ENCODE results near the gene CDH4. TPM values are rescaled to one million over a fixed set of nuclear protein-coding genes. Genes with fewer than 3 reads are reported as not detected.

The CDH4 gene
- total RNA-seq, 1 donor from 2014 or later = 3.2 TPM

- H3K27me3 Mint-ChIP-seq (ENCODE audit: low read depth, unreplicated experiment) = peaks cover 24% of the 10 kb centered on the region
- no peak overlapping the region for H3K4me2 ChIP-seq (ENCODE audit: low read length)
Observed at GRCh38 chr20:61951695-61952533, 699.9 kb downstream of the CDH4 start.

GRCh38 chr20:61953037-61954021 lies 701.3 kb downstream of the CDH4 start:
- no peaks in the 10 kb centered on the region for H3K9me3 ChIP-seq (ENCODE audit: insufficient read depth, low read depth, low read length)
- Mint-ChIP-seq H3K9me3 (ENCODE audit: unreplicated experiment) (no peaks in the 10 kb centered on the region), H3K36me3 (ENCODE audit: low read depth, unreplicated experiment) (no peaks in the 10 kb centered on the region), H3K4me1 (ENCODE audit: low read depth, unreplicated experiment) (peaks cover 11% of the 10 kb centered on the region), H3K4me3 (ENCODE audit: unreplicated experiment) (no peak overlapping the region), H3K27ac (ENCODE audit: unreplicated experiment) (no peak overlapping the region), H3K27me3 (ENCODE audit: low read depth, unreplicated experiment) (peaks cover 24% of the 10 kb centered on the region)
- no peaks in the 10 kb centered on the region for H3K36me3 ChIP-seq (ENCODE audit: insufficient read depth, low read length)
- FAIRE-seq (no peak), DNase-seq (ENCODE audit: low read depth) (no peak)
- H3K4me1 ChIP-seq (ENCODE audit: insufficient read depth, low read length) = peaks cover 3% of the 10 kb centered on the region
- no peaks in the 10 kb centered on the region for H3K79me2 ChIP-seq (ENCODE audit: insufficient read depth, low read length)
- TF ChIP-seq EZH2 (IDR thresholded peaks at IDR 0.05; ENCODE audit: insufficient read depth, low read length) = no peak
- no peak for TF ChIP-seq CTCF (IDR thresholded peaks at IDR 0.05; ENCODE audit: insufficient read depth, low read depth, low read length)
- no peak overlapping the region for H3K4me2 ChIP-seq (ENCODE audit: low read length)
- no peak overlapping the region for H3K4me3 ChIP-seq (ENCODE audit: insufficient read depth, low read depth, low read length)
- no peak overlapping the region for H3K9ac ChIP-seq (ENCODE audit: low read length)
- no peak overlapping the region for H2AFZ ChIP-seq (ENCODE audit: low read depth, low read length)
- no peak overlapping the region for H3K27ac ChIP-seq (ENCODE audit: low read depth, low read length)
- peaks cover 17% of the 10 kb centered on the region for H3K27me3 ChIP-seq (ENCODE audit: insufficient read depth, low read length)
- H4K20me1 ChIP-seq (ENCODE audit: insufficient read depth, low read length) = no peaks in the 10 kb centered on the region

More at GRCh38 chr20:61951695-61952533, 699.9 kb downstream of the CDH4 start:
- H4K20me1 ChIP-seq (ENCODE audit: insufficient read depth, low read length) = no peaks in the 10 kb centered on the region
- Mint-ChIP-seq H3K27ac (ENCODE audit: unreplicated experiment) (no peak overlapping the region), H3K4me1 (ENCODE audit: low read depth, unreplicated experiment) (peaks cover 9% of the 10 kb centered on the region), H3K9me3 (ENCODE audit: unreplicated experiment) (no peaks in the 10 kb centered on the region), H3K36me3 (ENCODE audit: low read depth, unreplicated experiment) (no peaks in the 10 kb centered on the region), H3K4me3 (ENCODE audit: unreplicated experiment) (no peak overlapping the region)
- no peak overlapping the region for H2AFZ ChIP-seq (ENCODE audit: low read depth, low read length)
- no peaks in the 10 kb centered on the region for H3K79me2 ChIP-seq (ENCODE audit: insufficient read depth, low read length)
- H3K36me3 ChIP-seq (ENCODE audit: insufficient read depth, low read length) = no peaks in the 10 kb centered on the region
- H3K4me3 ChIP-seq (ENCODE audit: insufficient read depth, low read depth, low read length) = no peak overlapping the region
- DNase-seq (ENCODE audit: low read depth) (peak; percentile 15), FAIRE-seq (no peak)
- peaks cover 17% of the 10 kb centered on the region for H3K27me3 ChIP-seq (ENCODE audit: insufficient read depth, low read length)
- peaks cover 3% of the 10 kb centered on the region for H3K4me1 ChIP-seq (ENCODE audit: insufficient read depth, low read length)
- no peak for TF ChIP-seq EZH2 (IDR thresholded peaks at IDR 0.05; ENCODE audit: insufficient read depth, low read length)
- no peak for TF ChIP-seq CTCF (IDR thresholded peaks at IDR 0.05; ENCODE audit: insufficient read depth, low read depth, low read length)
- H3K9me3 ChIP-seq (ENCODE audit: insufficient read depth, low read depth, low read length) = no peaks in the 10 kb centered on the region
- H3K27ac ChIP-seq (ENCODE audit: low read depth, low read length) = no peak overlapping the region
- H3K9ac ChIP-seq (ENCODE audit: low read length) = no peak overlapping the region

All from astrocyte (in vitro differentiated cells and primary cell).